Brain pericyte (primary cell): ENCODE measurements around the gene OSBP2.
"Not testable (repeated sequence)": the region's sequence is repeated elsewhere in the genome, so short reads cannot be mapped to it uniquely, and the experiment has no call there.

Experiments
- DNase-seq: peaks from one replicate; pipeline ENCODE4 v3.0.0-alpha.2; 2012; ENCODE audit warnings: low read depth, low spot score

The OSBP2 gene

GRCh38 chr22:30718938-30719337 is 24.3 kb downstream of the OSBP2 start:
- no peak for DNase-seq

- DNase-seq: no peak
Measured at GRCh38 chr22:30720263-30720837, 25.7 kb downstream of the OSBP2 start.

GRCh38 chr22:30721741-30722140 is 27.1 kb downstream of the OSBP2 start:
- no peak for DNase-seq

GRCh38 chr22:30728826-30729225 is 34.2 kb downstream of the OSBP2 start:
- DNase-seq: no peak

GRCh38 chr22:30731658-30732057 is 37.0 kb downstream of the OSBP2 start:
- DNase-seq: no peak

GRCh38 chr22:30732426-30732825 is 37.8 kb downstream of the OSBP2 start:
- DNase-seq: no peak

GRCh38 chr22:30733181-30733631 is 38.5 kb downstream of the OSBP2 start:
- DNase-seq: no peak

- not testable (repeated sequence) for DNase-seq
Measured at GRCh38 chr22:30740007-30740406, 45.3 kb downstream of the OSBP2 start.

- not testable (repeated sequence) for DNase-seq
Measured at GRCh38 chr22:30740511-30740910, 45.8 kb downstream of the OSBP2 start.

- no peak for DNase-seq
Measured at GRCh38 chr22:30742291-30743256, 47.9 kb downstream of the OSBP2 start.

- DNase-seq: no peak
Measured at GRCh38 chr22:30743257-30744020, 48.8 kb downstream of the OSBP2 start.

- DNase-seq: no peak
Measured at GRCh38 chr22:30744224-30744623, 49.5 kb downstream of the OSBP2 start.

GRCh38 chr22:30747493-30747892 is 52.8 kb downstream of the OSBP2 start:
- no peak for DNase-seq

- no peak for DNase-seq
Measured at GRCh38 chr22:30749272-30749671, 54.6 kb downstream of the OSBP2 start.

GRCh38 chr22:30749849-30750248 is 55.2 kb downstream of the OSBP2 start:
- DNase-seq: no peak

- no peak for DNase-seq
Measured at GRCh38 chr22:30751529-30751928, 56.9 kb downstream of the OSBP2 start.

- no peak for DNase-seq
Measured at GRCh38 chr22:30752771-30753170, 58.1 kb downstream of the OSBP2 start.

GRCh38 chr22:30753701-30754100 is 59.0 kb downstream of the OSBP2 start:
- no peak for DNase-seq

GRCh38 chr22:30754521-30754920 is 59.8 kb downstream of the OSBP2 start:
- DNase-seq: no peak

- DNase-seq: no peak
Measured at GRCh38 chr22:30754971-30755758, 60.5 kb downstream of the OSBP2 start.

- no peak for DNase-seq
Measured at GRCh38 chr22:30755759-30756124, 61.1 kb downstream of the OSBP2 start.
